T1000 (cell line): ENCODE results near the gene ZKSCAN3.
"Not testable (repeated sequence)": the region's sequence is repeated elsewhere in the genome, so short reads cannot be mapped to it uniquely, and the experiment has no call there.

ENCODE experiments used
- DNase-seq: peaks from one replicate; lab custom pipeline; 2025; ENCODE audit warnings: mixed read lengths; lab: John Stamatoyannopoulos, UW

ZKSCAN3 gene

GRCh38 chr6:28377879-28378278, 28.1 kb downstream of the ZKSCAN3 start:
- DNase-seq = no peak

GRCh38 chr6:28378644-28379043, 28.9 kb downstream of the ZKSCAN3 start:
- no peak for DNase-seq

- DNase-seq = no peak
Observed at GRCh38 chr6:28380381-28380780, 30.6 kb downstream of the ZKSCAN3 start.

- DNase-seq = no peak
Observed at GRCh38 chr6:28383235-28384142, 33.7 kb downstream of the ZKSCAN3 start.

- DNase-seq = no peak
Observed at GRCh38 chr6:28384143-28384533, 34.4 kb downstream of the ZKSCAN3 start.

GRCh38 chr6:28390688-28391087, 40.9 kb downstream of the ZKSCAN3 start:
- no peak for DNase-seq

GRCh38 chr6:28393912-28394662, 44.3 kb downstream of the ZKSCAN3 start:
- DNase-seq = no peak

- no peak for DNase-seq
Observed at GRCh38 chr6:28395918-28396317, 46.2 kb downstream of the ZKSCAN3 start.

- DNase-seq = no peak
Observed at GRCh38 chr6:28399350-28400121, 49.8 kb downstream of the ZKSCAN3 start, which contains the start of gene ZSCAN12. Gene ZSCAN12, minus strand, starts transcription at chr6:28399747. Its CDS starts 1,342 bp downstream, at chr6:28398405.

GRCh38 chr6:28400122-28400451, 50.3 kb downstream of the ZKSCAN3 start:
- DNase-seq = no peak

GRCh38 chr6:28401172-28401571, 51.4 kb downstream of the ZKSCAN3 start:
- DNase-seq = no peak

GRCh38 chr6:28402197-28402596, 52.5 kb downstream of the ZKSCAN3 start:
- DNase-seq = no peak

- not testable (repeated sequence) for DNase-seq
Observed at GRCh38 chr6:28403923-28404322, 54.2 kb downstream of the ZKSCAN3 start.

- no peak for DNase-seq
Observed at GRCh38 chr6:28407401-28407800, 57.7 kb downstream of the ZKSCAN3 start.

GRCh38 chr6:28408076-28408802, 58.5 kb downstream of the ZKSCAN3 start:
- no peak for DNase-seq

- DNase-seq = no peak
Observed at GRCh38 chr6:28410767-28411166, 61.0 kb downstream of the ZKSCAN3 start.

GRCh38 chr6:28413681-28414080, 63.9 kb downstream of the ZKSCAN3 start:
- DNase-seq = no peak
